ENCODE measurements around the gene GSTM5.

DNA sequence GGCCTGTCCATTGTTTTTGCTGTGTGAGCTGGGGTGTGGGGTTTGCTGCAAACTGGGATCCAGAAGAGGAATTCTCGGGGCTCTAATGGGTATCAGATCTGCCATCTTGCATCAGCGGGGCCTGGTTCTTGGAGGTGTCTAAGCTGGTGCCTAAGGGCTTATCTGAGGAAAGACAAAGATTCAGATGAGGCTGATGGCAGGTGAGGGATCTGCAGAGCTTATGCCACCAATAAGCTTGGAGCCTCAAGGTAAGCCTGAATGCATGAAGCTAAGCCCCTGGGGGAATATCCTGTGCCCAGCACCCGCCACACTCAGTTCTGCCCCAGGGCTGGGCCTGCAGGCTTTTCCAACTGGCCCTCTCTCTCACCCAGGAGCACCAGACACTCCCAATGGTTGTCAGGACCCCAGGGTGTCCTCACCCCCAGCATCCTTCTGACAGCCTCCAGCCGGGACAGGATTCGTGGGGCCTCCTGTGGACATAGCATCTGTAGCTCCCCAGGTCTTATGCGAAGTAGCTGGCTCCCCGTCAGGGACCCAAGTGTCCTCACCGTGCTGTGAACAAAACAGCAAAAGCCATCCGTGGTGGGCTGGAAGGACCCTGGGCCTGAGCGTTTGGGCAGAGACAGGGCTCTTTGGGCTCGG lies 38.3 kb downstream of the GSTM5 start:
- TF ChIP-seq, protein P1, sequence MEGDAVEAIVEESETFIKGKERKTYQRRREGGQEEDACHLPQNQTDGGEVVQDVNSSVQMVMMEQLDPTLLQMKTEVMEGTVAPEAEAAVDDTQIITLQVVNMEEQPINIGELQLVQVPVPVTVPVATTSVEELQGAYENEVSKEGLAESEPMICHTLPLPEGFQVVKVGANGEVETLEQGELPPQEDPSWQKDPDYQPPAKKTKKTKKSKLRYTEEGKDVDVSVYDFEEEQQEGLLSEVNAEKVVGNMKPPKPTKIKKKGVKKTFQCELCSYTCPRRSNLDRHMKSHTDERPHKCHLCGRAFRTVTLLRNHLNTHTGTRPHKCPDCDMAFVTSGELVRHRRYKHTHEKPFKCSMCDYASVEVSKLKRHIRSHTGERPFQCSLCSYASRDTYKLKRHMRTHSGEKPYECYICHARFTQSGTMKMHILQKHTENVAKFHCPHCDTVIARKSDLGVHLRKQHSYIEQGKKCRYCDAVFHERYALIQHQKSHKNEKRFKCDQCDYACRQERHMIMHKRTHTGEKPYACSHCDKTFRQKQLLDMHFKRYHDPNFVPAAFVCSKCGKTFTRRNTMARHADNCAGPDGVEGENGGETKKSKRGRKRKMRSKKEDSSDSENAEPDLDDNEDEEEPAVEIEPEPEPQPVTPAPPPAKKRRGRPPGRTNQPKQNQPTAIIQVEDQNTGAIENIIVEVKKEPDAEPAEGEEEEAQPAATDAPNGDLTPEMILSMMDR (conservative IDR thresholded peaks at IDR 0.05; ENCODE audit: low read length), result no peak
- no peak for TF ChIP-seq EZH2phosphoT487 (IDR thresholded peaks at IDR 0.05; ENCODE audit: borderline replicate concordance, low read depth, low read length)

All from OCI-LY7 (cell line).